ENCODE results near the gene NKX3-2. TPM values are rescaled to one million over a fixed set of nuclear protein-coding genes. Genes with fewer than 3 reads are reported as not detected.

The NKX3-2 gene
- total and polyA plus RNA-seq, 10 donors: 0.57 to 3.1 (median 1.6) TPM

- WGBS, 5 donors: 42 to 59% (median 46%) methylated on average over 3 of the region's 3 CpGs
- Histone ChIP-seq H3K27me3 (replicated peaks in 1 of 7) (peaks cover 11 to 100% (median 97%) of the 10 kb centered on the region in 7 donors), H3K4me1 (peaks cover 3 to 67% (median 39%) of the 10 kb centered on the region in 6 donors), H3K36me3 (no peaks in the 10 kb centered on the region), H3K4me3 (no peak overlapping the region), H3K27ac (no peak overlapping the region), H3K9me3 (peaks cover 0 to 28% (median 15%) of the 10 kb centered on the region in 8 donors)
- intact Hi-C loops (cut with DNase I; ENCODE audit: low total_unique reads): no loop called here
- no peak for TF ChIP-seq POLR2AphosphoS5 (IDR thresholded peaks at IDR 0.05)
- TF ChIP-seq CTCF (IDR thresholded peaks at IDR 0.05 in 8 of 11, conservative IDR thresholded peaks at IDR 0.05 in 3 of 11): no peak
- no peak for TF ChIP-seq POLR2A (IDR thresholded peaks at IDR 0.05)
- DNase-seq: no peak
These were observed 17.6 kb downstream of the NKX3-2 start for GRCh38 chr4:13526658-13527057.

- H3K4me1 ChIP-seq: peaks cover 3 to 58% (median 35%) of the 10 kb centered on the region in 6 donors
- H3K27me3 ChIP-seq (replicated peaks in 1 of 7): peaks cover 9 to 100% (median 97%) of the 10 kb centered on the region in 7 donors
- intact Hi-C loops (cut with DNase I; ENCODE audit: low total_unique reads): no loop called here
- no peak overlapping the region for H3K27ac ChIP-seq
- no peak for DNase-seq
- no peaks in the 10 kb centered on the region for H3K36me3 ChIP-seq
- TF ChIP-seq CTCF (IDR thresholded peaks at IDR 0.05 in 8 of 11, conservative IDR thresholded peaks at IDR 0.05 in 3 of 11) (no peak), POLR2AphosphoS5 (IDR thresholded peaks at IDR 0.05) (no peak), POLR2A (IDR thresholded peaks at IDR 0.05) (no peak)
- no peak overlapping the region for H3K4me3 ChIP-seq
- 41 to 64% (median 48%) methylated on average over 4 of the region's 4 CpGs for WGBS, 5 donors
- H3K9me3 ChIP-seq: peaks cover 0 to 28% (median 15%) of the 10 kb centered on the region in 8 donors
These were observed 18.6 kb downstream of the NKX3-2 start for GRCh38 chr4:13525606-13526281.

GRCh38 chr4:13524504-13525243 is 19.6 kb downstream of the NKX3-2 start:
- Histone ChIP-seq H3K27ac (no peak overlapping the region), H3K27me3 (replicated peaks in 1 of 7) (peaks cover 9 to 97% (median 93%) of the 10 kb centered on the region in 7 donors), H3K36me3 (no peaks in the 10 kb centered on the region), H3K9me3 (peaks cover 0 to 28% (median 15%) of the 10 kb centered on the region in 8 donors), H3K4me1 (peaks cover 3 to 47% (median 34%) of the 10 kb centered on the region in 6 donors), H3K4me3 (peak overlapping the region in 1 of 8 donors; percentile 48)
- no peak for TF ChIP-seq POLR2AphosphoS5 (IDR thresholded peaks at IDR 0.05)
- no peak for TF ChIP-seq POLR2A (IDR thresholded peaks at IDR 0.05)
- no peak for TF ChIP-seq CTCF (IDR thresholded peaks at IDR 0.05 in 8 of 11, conservative IDR thresholded peaks at IDR 0.05 in 3 of 11)
- WGBS, 5 donors: 22 to 36% (median 27%) methylated on average over 31 to 36 of the region's 36 CpGs
- intact Hi-C loops (cut with DNase I; ENCODE audit: low total_unique reads): no loop called here
- DNase-seq: peak; percentile 64
